Naive thymus-derived CD8-positive, alpha-beta T cell (primary cell): ENCODE measurements around the gene ZNF175. TPM values are rescaled to one million over a fixed set of nuclear protein-coding genes. Genes with fewer than 3 reads are reported as not detected.

ENCODE experiments used
- polyA plus RNA-seq, 3 donors: library from polyadenylated mRNA; unstranded; fragments of 300-500 nt; fragmentation: Illumina TruSeq; gene quantifications; one replicate each; pipeline ENCODE4 v1.2.3, GENCODE V29; 2021
- total RNA-seq, 8 experiments: library from RNA in 2 of 8; stranded (reverse) in 2 of 8; gene quantifications; one replicate each; pipeline ENCODE4 v1.2.3 and lab custom pipeline; 2021 to 2026

Gene ZNF175
- total and polyA plus RNA-seq, 5 experiments from 2014 or later: 1.9 to 21.0 (median 3.7) TPM

Other genes with a start within 250 kb of the ZNF175 start
- gene VSIG10L, start 229.1 kb upstream of the ZNF175 start, total RNA-seq: under 1 TPM; 0.11 to 0.60 TPM
- under 1 TPM in 2 of 3 donors, not detected in 1; 0.10 to 0.21 TPM for gene VSIG10L, start 229.1 kb upstream of the ZNF175 start, polyA plus RNA-seq
- 10 to 100 TPM; 46.2 to 48.1 TPM for gene ETFB, start 204.9 kb upstream of the ZNF175 start, total RNA-seq
- 100 to 1,000 TPM in 1 of 3 donors, 10 to 100 TPM in 2; 85.8 to 104 (median 91.5) TPM for gene ETFB, start 204.9 kb upstream of the ZNF175 start, polyA plus RNA-seq
- gene CLDND2, start 202.3 kb upstream of the ZNF175 start, total RNA-seq: 1 to 10 TPM in 1 of 2 experiments, under 1 TPM in 1; 0.73 to 1.7 TPM
- not detected for gene CLDND2, start 202.3 kb upstream of the ZNF175 start, polyA plus RNA-seq
- 1 to 10 TPM; 3.8 to 5.6 TPM for gene NKG7, start 198.6 kb upstream of the ZNF175 start, total RNA-seq
- gene NKG7, start 198.6 kb upstream of the ZNF175 start, polyA plus RNA-seq: 1,000 to 10,000 TPM in 1 of 3 donors, 10 to 100 TPM in 2; 41.7 to 1,629 (median 63.8) TPM
- not detected for gene LIM2, start 183.3 kb upstream of the ZNF175 start, total RNA-seq
- gene LIM2, start 183.3 kb upstream of the ZNF175 start, polyA plus RNA-seq: under 1 TPM in 1 of 3 donors, not detected in 2; 0.68 TPM
- gene C19orf84, start 180.7 kb upstream of the ZNF175 start, total RNA-seq: not detected
- gene C19orf84, start 180.7 kb upstream of the ZNF175 start, polyA plus RNA-seq: not detected
- 1 to 10 TPM in 1 of 2 experiments, under 1 TPM in 1; 0.68 to 1.2 TPM for gene SIGLEC10, start 153.6 kb upstream of the ZNF175 start, total RNA-seq
- gene SIGLEC10, start 153.6 kb upstream of the ZNF175 start, polyA plus RNA-seq: under 1 TPM; 0.06 to 0.24 (median 0.13) TPM
- gene SIGLEC8, start 112.8 kb upstream of the ZNF175 start, total RNA-seq: not detected
- not detected for gene SIGLEC8, start 112.8 kb upstream of the ZNF175 start, polyA plus RNA-seq
- not detected for gene CEACAM18, start 92.7 kb upstream of the ZNF175 start, total RNA-seq
- gene CEACAM18, start 92.7 kb upstream of the ZNF175 start, polyA plus RNA-seq: not detected
- not detected for gene SIGLEC12, start 69.5 kb upstream of the ZNF175 start, total RNA-seq
- under 1 TPM in 1 of 3 donors, not detected in 2; 0.31 TPM for gene SIGLEC12, start 69.5 kb upstream of the ZNF175 start, polyA plus RNA-seq
- under 1 TPM in 1 of 2 experiments, not detected in 1; 0.26 TPM for gene SIGLEC6, start 39.6 kb upstream of the ZNF175 start, total RNA-seq
- gene SIGLEC6, start 39.6 kb upstream of the ZNF175 start, polyA plus RNA-seq: not detected
- not detected for gene SIGLEC5, start 59.1 kb downstream of the ZNF175 start, total RNA-seq
- not detected for gene SIGLEC5, start 59.1 kb downstream of the ZNF175 start, polyA plus RNA-seq
- gene SIGLEC14, start 75.5 kb downstream of the ZNF175 start, total RNA-seq: under 1 TPM; 0.33 to 0.83 TPM
- under 1 TPM in 1 of 3 donors, not detected in 2; 0.07 TPM for gene SIGLEC14, start 75.5 kb downstream of the ZNF175 start, polyA plus RNA-seq
- 10 to 100 TPM; 11.9 to 12.3 TPM for gene SPACA6, start 122.0 kb downstream of the ZNF175 start, total RNA-seq
- gene SPACA6, start 122.0 kb downstream of the ZNF175 start, polyA plus RNA-seq: 1 to 10 TPM; 2.0 to 4.0 (median 3.5) TPM
- gene HAS1, start 152.7 kb downstream of the ZNF175 start, total RNA-seq: not detected
- under 1 TPM in 1 of 3 donors, not detected in 2; 0.09 TPM for gene HAS1, start 152.7 kb downstream of the ZNF175 start, polyA plus RNA-seq
- gene FPR1, start 180.6 kb downstream of the ZNF175 start, total RNA-seq: not detected
- under 1 TPM in 2 of 3 donors, not detected in 1; 0.11 to 0.49 TPM for gene FPR1, start 180.6 kb downstream of the ZNF175 start, polyA plus RNA-seq
- not detected for gene FPR2, start 189.9 kb downstream of the ZNF175 start, total RNA-seq
- not detected for gene FPR2, start 189.9 kb downstream of the ZNF175 start, polyA plus RNA-seq
- gene FPR3, start 223.9 kb downstream of the ZNF175 start, total RNA-seq: 1 to 10 TPM; 1.3 to 1.4 TPM
- not detected for gene FPR3, start 223.9 kb downstream of the ZNF175 start, polyA plus RNA-seq